H1 (cell line): ENCODE measurements around the gene ST7L. TPM values are rescaled to one million over a fixed set of nuclear protein-coding genes. Genes with fewer than 3 reads are reported as not detected.

Source experiments
- CTCF ChIA-PET: fragments of 300-600 bp; sonication (Branson Sonifier 250); formaldehyde crosslinking; loops from one replicate; lab custom pipeline; 2021; ENCODE audit not compliant: partially characterized antibody; lab: Charles Lee
- POLR2A ChIA-PET: fragments of 300-600 bp; sonication (Branson Sonifier 250); formaldehyde crosslinking; loops from one replicate; lab custom pipeline; 2021; ENCODE audit warnings: inconsistent platforms; ENCODE audit not compliant: partially characterized antibody; lab: Charles Lee
- DNase-seq, 2 experiments: peaks; one replicate each; pipeline versions ENCODE4 v3.0.0 to v3.0.0-alpha.2; 2010 to 2022; ENCODE audit warnings: low spot score in 2 of 2, low read depth in 1 of 2, mixed read lengths in 1 of 2
- FAIRE-seq: peaks from 2 replicates; lab custom pipeline; 2011; peaks lifted over from hg19 to GRCh38; lab: Jason Lieb, UNC
- H2AFZ ChIP-seq: 2 replicates; pipeline ENCODE4 v1.8.1; 2012; ENCODE audit warnings: low read length, inconsistent platforms
- H2AK5ac ChIP-seq: 2 replicates; pipeline ENCODE4 v1.6.1; 2013; ENCODE audit warnings: low read depth, low read length
- H2BK120ac ChIP-seq: replicated peaks from 2 replicates; pipeline ENCODE3; 2013; ENCODE audit warnings: low read depth, low read length, inconsistent platforms
- H2BK12ac ChIP-seq: 2 replicates; pipeline ENCODE4 v1.6.1; 2013; ENCODE audit warnings: low read depth, low read length
- H2BK15ac ChIP-seq: 2 replicates; pipeline ENCODE4 v1.6.1; 2013; ENCODE audit warnings: low read length
- H2BK20ac ChIP-seq: 2 replicates; pipeline ENCODE4 v1.6.1; 2013; ENCODE audit warnings: low read length
- H2BK5ac ChIP-seq: 2 replicates; pipeline ENCODE4 v1.6.1; 2013; ENCODE audit warnings: low read depth, low read length
- H3K14ac ChIP-seq: 2 replicates; pipeline ENCODE4 v1.6.1; 2013; ENCODE audit warnings: inconsistent platforms; ENCODE audit not compliant: insufficient read length
- H3K18ac ChIP-seq: 2 replicates; pipeline ENCODE4 v1.6.1; 2013; ENCODE audit warnings: low read length; ENCODE audit errors: extremely low read depth
- H3K23ac ChIP-seq: 2 replicates; pipeline ENCODE4 v1.6.1; 2013; ENCODE audit warnings: inconsistent platforms; ENCODE audit not compliant: insufficient read length
- H3K23me2 ChIP-seq: 2 replicates; pipeline ENCODE4 v1.6.1; 2013; ENCODE audit warnings: low read depth, low read length
- H3K27ac ChIP-seq: 2 replicates; pipeline ENCODE4 v1.6.1; 2011; ENCODE audit warnings: low read depth, low read length, inconsistent platforms
- H3K27me3 ChIP-seq, 4 experiments: replicated peaks in 1 of 4; 1 replicate in 1 of 4; 2 replicates in 3 of 4; pipeline versions ENCODE4 v1.6.1 to v1.8.1; 2011 to 2013; ENCODE audit warnings: low read length in 3 of 4, mild to moderate bottlenecking in 3 of 4, inconsistent platforms in 2 of 4, mixed read lengths in 2 of 4, moderate library complexity in 1 of 4; ENCODE audit not compliant: control insufficient read depth in 3 of 4, insufficient read depth in 3 of 4; ENCODE audit errors: extremely low read depth in 1 of 4
- H3K36me3 ChIP-seq, 4 experiments: 2 replicates each; pipeline versions ENCODE4 v1.6.1 to v1.8.1; 2011 to 2013; ENCODE audit warnings: mild to moderate bottlenecking in 4 of 4, low read length in 3 of 4, moderate library complexity in 2 of 4, control low read depth in 1 of 4, inconsistent platforms in 1 of 4; ENCODE audit not compliant: insufficient read depth in 4 of 4, control insufficient read depth in 2 of 4
- H3K4ac ChIP-seq: replicated peaks from 2 replicates; pipeline ENCODE3; 2013; ENCODE audit warnings: low read length, low read depth, mixed read lengths, inconsistent platforms; ENCODE audit not compliant: insufficient read length
- H3K4me1 ChIP-seq, 4 experiments: replicated peaks in 1 of 4; 1 replicate in 1 of 4; 2 replicates in 3 of 4; pipeline versions ENCODE4 v1.6.1 to v1.8.1; 2011 to 2013; ENCODE audit warnings: low read length in 3 of 4, inconsistent platforms in 2 of 4, mixed read lengths in 1 of 4; ENCODE audit not compliant: insufficient read depth in 4 of 4, control insufficient read depth in 3 of 4
- H3K4me2 ChIP-seq, 2 experiments: 2 replicates each; pipeline versions ENCODE4 v1.6.1 to v1.8.1; 2011 to 2013; ENCODE audit warnings: low read depth in 2 of 2, low read length in 2 of 2, control low read depth in 1 of 2, inconsistent platforms in 1 of 2, mild to moderate bottlenecking in 1 of 2; ENCODE audit not compliant: insufficient read depth in 1 of 2
- H3K4me3 ChIP-seq, 4 experiments: fragments of 200-600, 300-600 bp in 1 of 4; sonication (generic), shearing (Covaris generic), sonication (Bioruptor Twin) in 1 of 4; 2 replicates each; pipeline versions ENCODE4 v1.5.1 to v1.8.1; 2011 to 2016; ENCODE audit warnings: low read length in 4 of 4, low read depth in 3 of 4, control low read depth in 2 of 4, inconsistent platforms in 2 of 4, mild to moderate bottlenecking in 2 of 4, mixed read lengths in 1 of 4, moderate library complexity in 1 of 4; ENCODE audit not compliant: insufficient read depth in 2 of 4; ENCODE audit errors: extremely low read depth in 1 of 4
- H3K56ac ChIP-seq: replicated peaks from 2 replicates; pipeline ENCODE3; 2013; ENCODE audit warnings: low read depth, mild to moderate bottlenecking, mixed read lengths, low read length, inconsistent platforms; ENCODE audit not compliant: insufficient read length
- H3K79me1 ChIP-seq: 2 replicates; pipeline ENCODE4 v1.6.1; 2013; ENCODE audit warnings: low read depth, low read length, control low read depth
- H3K79me2 ChIP-seq, 2 experiments: 2 replicates each; pipeline versions ENCODE4 v1.6.1 to v1.8.1; 2012 to 2013; ENCODE audit warnings: low read length in 2 of 2, mild to moderate bottlenecking in 2 of 2, inconsistent platforms in 1 of 2; ENCODE audit not compliant: insufficient read depth in 2 of 2, control insufficient read depth in 1 of 2
- H3K9ac ChIP-seq, 4 experiments: replicated peaks in 1 of 4; 1 replicate in 1 of 4; 2 replicates in 3 of 4; pipeline versions ENCODE4 v1.6.1 to v1.8.1; 2011 to 2013; ENCODE audit warnings: low read depth in 3 of 4, low read length in 3 of 4, control low read depth in 2 of 4, mild to moderate bottlenecking in 2 of 4, moderate library complexity in 2 of 4, inconsistent platforms in 1 of 4; ENCODE audit errors: extremely low read depth in 1 of 4
- H3K9me3 ChIP-seq, 2 experiments: 2 replicates each; pipeline versions ENCODE4 v1.6.1 to v1.8.1; 2012 to 2013; ENCODE audit warnings: mild to moderate bottlenecking in 2 of 2, moderate library complexity in 2 of 2, control low read depth in 1 of 2, inconsistent platforms in 1 of 2, low read depth in 1 of 2, low read length in 1 of 2, mixed read lengths in 1 of 2; ENCODE audit not compliant: insufficient read depth in 2 of 2
- H4K20me1 ChIP-seq, 2 experiments: replicated peaks in 1 of 2; 2 replicates each; pipeline versions ENCODE3 to v1.8.1; 2011 to 2013; ENCODE audit warnings: inconsistent platforms in 2 of 2, low read length in 2 of 2, mild to moderate bottlenecking in 1 of 2; ENCODE audit not compliant: insufficient read depth in 2 of 2, control insufficient read depth in 1 of 2
- H4K5ac ChIP-seq: 2 replicates; pipeline ENCODE4 v1.6.1; 2013; ENCODE audit warnings: low read length, low read depth, mixed read lengths, inconsistent platforms; ENCODE audit not compliant: insufficient read length
- H4K8ac ChIP-seq: 2 replicates; pipeline ENCODE4 v1.8.0; 2013; ENCODE audit warnings: mild to moderate bottlenecking, moderate library complexity, low read length, inconsistent platforms; ENCODE audit not compliant: insufficient read depth; ENCODE audit errors: extremely low read depth
- H4K91ac ChIP-seq: replicated peaks from 2 replicates; pipeline ENCODE3; 2013; ENCODE audit warnings: low read length, mixed read lengths, inconsistent platforms; ENCODE audit not compliant: insufficient read length
- EP300 ChIP-seq, 2 experiments: IDR thresholded peaks; 1 replicate in 1 of 2; 2 replicates in 1 of 2; pipeline ENCODE4 v1.6.1; 2011 to 2012; ENCODE audit warnings: low read depth in 2 of 2, low read length in 2 of 2, mild to moderate bottlenecking in 2 of 2, borderline replicate concordance in 1 of 2, inconsistent platforms in 1 of 2, moderate library complexity in 1 of 2
- POLR2AphosphoS5 ChIP-seq: IDR thresholded peaks from 2 replicates; pipeline ENCODE4 v1.6.1; 2011; ENCODE audit warnings: low read depth, low read length
- RAD21 ChIP-seq, 2 experiments: IDR thresholded peaks in 1 of 2; conservative IDR thresholded peaks in 1 of 2; 2 replicates each; pipeline ENCODE4 v1.6.1; 2011; ENCODE audit warnings: low read depth in 2 of 2, low read length in 2 of 2, improper control_type of control experiment in 1 of 2, inconsistent platforms in 1 of 2, mild to moderate bottlenecking in 1 of 2, moderate library complexity in 1 of 2
- RNF2 ChIP-seq: fragments of 200-900, 300-1000 bp; sonication (generic); IDR thresholded peaks from 2 replicates; pipeline ENCODE4 v1.7.1; 2016; ENCODE audit warnings: borderline replicate concordance, low read depth, mild to moderate bottlenecking, antibody characterized with exemption, low read length; ENCODE audit not compliant: poor library complexity, severe bottlenecking; ENCODE audit errors: missing control alignments
- SAP30 ChIP-seq: fragments of 300-600 bp; sonication (generic); IDR thresholded peaks from 2 replicates; pipeline ENCODE4 v1.7.1; 2012; ENCODE audit warnings: low read length, moderate library complexity, mild to moderate bottlenecking, inconsistent platforms; ENCODE audit not compliant: insufficient read depth, insufficient replicate concordance
- SP2 ChIP-seq: IDR thresholded peaks from 2 replicates; pipeline ENCODE4 v1.6.1; 2012; ENCODE audit warnings: mild to moderate bottlenecking, low read length, inconsistent platforms
- TAF7 ChIP-seq: optimal IDR thresholded peaks from 2 replicates; pipeline ENCODE3; 2011; ENCODE audit warnings: low read depth, mild to moderate bottlenecking, inconsistent platforms, low read length, moderate library complexity, borderline replicate concordance
- TBP ChIP-seq: IDR thresholded peaks from 2 replicates; pipeline ENCODE4 v1.6.1; 2011; ENCODE audit warnings: low read depth, low read length, improper control_type of control experiment
- polyA plus RNA-seq, 7 experiments: library from polyadenylated mRNA; depleted of rRNA in 3 of 7; stranded (reverse) in 5 of 7; unstranded in 2 of 7; fragments of >200 nt in 5 of 7; fragments of 200-250 nt in 2 of 7; gene quantifications; 1 replicate in 5 of 7; 2 replicates in 1 of 7; 4 replicates in 1 of 7; pipeline versions ENCODE4 v1.2.1 to v1.2.3, GENCODE V29; 2011 to 2013; ENCODE audit warnings: missing spikeins in 2 of 7, mixed read lengths in 2 of 7
- total RNA-seq: library from RNA; stranded (reverse); fragmentation: NEBNext Ultra II Directional; extraction: Animal tissue kit (Norgen Biotek cat#: 25700); gene quantifications from 2 replicates; pipeline ENCODE4 v1.2.1, GENCODE V29; 2021

The ST7L gene
- total and polyA plus RNA-seq, 2 of the 8 experiments (the other 6 are each of a cell fraction or from before 2014, with no cell fraction given): 9.6 to 16.2 TPM

GRCh38 chr1:112529301-112529700 lies 89.6 kb downstream of the ST7L start:
- no peak overlapping the region for H3K4me3 ChIP-seq
- no peak overlapping the region for H3K4ac ChIP-seq
- TF ChIP-seq SAP30 (no peak), TBP (no peak), TAF7 (no peak), RAD21 (IDR thresholded peaks at IDR 0.05 in 1 of 2, conservative IDR thresholded peaks at IDR 0.05 in 1 of 2; ENCODE audit: low read depth in 2 of 2, low read length in 2 of 2) (no peak), EP300 (IDR thresholded peaks at IDR 0.05; ENCODE audit: borderline replicate concordance in 1 of 2, low read depth in 2 of 2, low read length in 2 of 2) (no peak), SP2 (no peak), RNF2 (no peak), POLR2AphosphoS5 (no peak)
- H3K36me3 ChIP-seq: no peaks in the 10 kb centered on the region
- H3K4me1 ChIP-seq: peaks cover 7 to 12% (median 9%) of the 10 kb centered on the region in 4 experiments; a peak in 6 of 7 replicates
- H2BK5ac ChIP-seq: no peak overlapping the region
- no peak overlapping the region for H2AFZ ChIP-seq
- H3K18ac ChIP-seq: no peak overlapping the region
- H4K8ac ChIP-seq: no peak overlapping the region
- H3K9ac ChIP-seq: no peak overlapping the region
- no peak overlapping the region for H3K23ac ChIP-seq
- H3K9me3 ChIP-seq: no peaks in the 10 kb centered on the region
- H3K14ac ChIP-seq: no peak overlapping the region
- H4K5ac ChIP-seq: no peak overlapping the region
- no peaks in the 10 kb centered on the region for H3K27me3 ChIP-seq
- H2BK120ac ChIP-seq: no peak overlapping the region
- H3K27ac ChIP-seq: no peak overlapping the region
- ChIA-PET POLR2A (no interaction called here), CTCF (interaction anchor here (0.6 to 1.0 kb wide), 4 partner anchors 13 to 451 kb away, joined by 3 read pairs; no protein-coding TSS in a partner anchor)
- H4K91ac ChIP-seq: no peak overlapping the region
- no peaks in the 10 kb centered on the region for H3K79me2 ChIP-seq
- no peak overlapping the region for H2BK12ac ChIP-seq
- no peaks in the 10 kb centered on the region for H3K23me2 ChIP-seq
- no peak overlapping the region for H3K56ac ChIP-seq
- H2BK20ac ChIP-seq: no peak overlapping the region
- DNase-seq (no peak), FAIRE-seq (no peak)
- no peaks in the 10 kb centered on the region for H3K79me1 ChIP-seq
- no peak overlapping the region for H3K4me2 ChIP-seq
- H2BK15ac ChIP-seq: no peak overlapping the region
- no peak overlapping the region for H2AK5ac ChIP-seq
- no peaks in the 10 kb centered on the region for H4K20me1 ChIP-seq
